SK-N-SH treated with all-trans-retinoic acid at 6 μM for 48 hours (cell line): ENCODE data around the gene UBE2I.

Experiments
- ATAC-seq: fragments of 200-7000 bp; cut with Tn5 transposase; 3 replicates; pipeline ENCODE4 v1.9.1; 2020; ENCODE audit warnings: mild to moderate bottlenecking, moderate library complexity
- ARNTL ChIP-seq: fragments of 450-650 bp; formaldehyde crosslinking; IDR thresholded peaks from 2 replicates; pipeline ENCODE4 v1.5.0; 2020; ENCODE audit warnings: low read depth, mild to moderate bottlenecking, moderate library complexity, borderline replicate concordance
- BACH2 ChIP-seq: fragments of 250-450 bp; sonication (Bioruptor Pico); IDR thresholded peaks from 2 replicates; pipeline ENCODE4 v1.9.0; 2021; ENCODE audit warnings: mild to moderate bottlenecking, borderline replicate concordance
- CREB5 ChIP-seq: fragments of 250-450 bp; sonication (Bioruptor Pico); IDR thresholded peaks from 2 replicates; pipeline ENCODE4 v1.5.1; 2020; ENCODE audit warnings: low read depth, mild to moderate bottlenecking, moderate library complexity
- CSDC2 ChIP-seq: fragments of 250-450 bp; sonication (Bioruptor Pico); IDR thresholded peaks from 2 replicates; pipeline ENCODE4 v1.5.0; 2020; ENCODE audit warnings: mild to moderate bottlenecking, moderate library complexity
- CSRNP3 ChIP-seq: fragments of 250-450 bp; sonication (Bioruptor Pico); IDR thresholded peaks from 2 replicates; pipeline ENCODE4 v1.5.1; 2021; ENCODE audit warnings: mild to moderate bottlenecking, moderate library complexity
- ESRRG ChIP-seq: fragments of 250-450 bp; sonication (Bioruptor Pico); IDR thresholded peaks from 2 replicates; pipeline ENCODE4 v1.6.1; 2021; ENCODE audit warnings: mild to moderate bottlenecking
- GLIS3 ChIP-seq: fragments of 250-450 bp; sonication (Bioruptor Pico); IDR thresholded peaks from 2 replicates; pipeline ENCODE4 v1.5.0; 2020; ENCODE audit warnings: mild to moderate bottlenecking, moderate library complexity
- OSR1 ChIP-seq: fragments of 250-450 bp; sonication (Bioruptor Pico); IDR thresholded peaks from 2 replicates; pipeline ENCODE4 v1.8.0; 2022; ENCODE audit warnings: moderate library complexity, mild to moderate bottlenecking, inconsistent platforms
- PATZ1 ChIP-seq: fragments of 250-450 bp; sonication (Bioruptor Pico); IDR thresholded peaks from 2 replicates; pipeline ENCODE4 v1.8.0; 2020; ENCODE audit warnings: mild to moderate bottlenecking, moderate library complexity, borderline replicate concordance
- POU6F1 ChIP-seq: fragments of 250-450 bp; sonication (Bioruptor Pico); IDR thresholded peaks from 2 replicates; pipeline ENCODE4 v1.8.0; 2021; ENCODE audit warnings: low read depth, mild to moderate bottlenecking, moderate library complexity, borderline replicate concordance
- PPARA ChIP-seq: fragments of 250-450 bp; sonication (Bioruptor Pico); IDR thresholded peaks from 2 replicates; pipeline ENCODE4 v1.5.0; 2020; ENCODE audit warnings: mild to moderate bottlenecking, borderline replicate concordance
- RARB ChIP-seq: fragments of 250-450 bp; sonication (Bioruptor Pico); IDR thresholded peaks from 2 replicates; pipeline ENCODE4 v1.8.0; 2021; ENCODE audit warnings: mild to moderate bottlenecking, moderate library complexity
- TCF4 ChIP-seq: fragments of 250-450 bp; sonication (Bioruptor Pico); IDR thresholded peaks from 2 replicates; pipeline ENCODE4 v1.8.0; 2021; ENCODE audit warnings: mild to moderate bottlenecking, moderate library complexity, borderline replicate concordance
- TOX ChIP-seq: fragments of 250-450 bp; sonication (Bioruptor Pico); IDR thresholded peaks from 2 replicates; pipeline ENCODE4 v1.8.0; 2021; ENCODE audit warnings: mild to moderate bottlenecking, moderate library complexity, borderline replicate concordance
- TSHZ2 ChIP-seq: fragments of 250-450 bp; sonication (Bioruptor Pico); IDR thresholded peaks from 2 replicates; pipeline ENCODE4 v1.5.0; 2020; ENCODE audit warnings: mild to moderate bottlenecking, moderate library complexity
- ZC3H10 ChIP-seq: fragments of 250-450 bp; sonication (Bioruptor Pico); IDR thresholded peaks from 2 replicates; pipeline ENCODE4 v1.5.1; 2021; ENCODE audit warnings: mild to moderate bottlenecking, moderate library complexity
- ZFP30 ChIP-seq: fragments of 450-650 bp; formaldehyde crosslinking; IDR thresholded peaks from 2 replicates; pipeline ENCODE4 v1.5.0; 2022; ENCODE audit warnings: mild to moderate bottlenecking, moderate library complexity
- ZNF565 ChIP-seq: fragments of 450-650 bp; formaldehyde crosslinking; conservative IDR thresholded peaks from 2 replicates; pipeline ENCODE4 v1.5.0; 2020; ENCODE audit warnings: low read depth, mild to moderate bottlenecking, moderate library complexity
- ZNF70 ChIP-seq: fragments of 450-650 bp; formaldehyde crosslinking; IDR thresholded peaks from 2 replicates; pipeline ENCODE4 v1.5.0; 2020; ENCODE audit warnings: mild to moderate bottlenecking, moderate library complexity
- ZNF8 ChIP-seq: fragments of 450-650 bp; formaldehyde crosslinking; IDR thresholded peaks from 2 replicates; pipeline ENCODE4 v1.5.0; 2020; ENCODE audit warnings: mild to moderate bottlenecking, moderate library complexity

UBE2I gene

GRCh38 chr16:1273816-1274215 is 35.6 kb upstream of the UBE2I start:
- no peak for ATAC-seq
- TF ChIP-seq ZNF70 (CRISPR knock-in tag) (no peak), ZNF565 (CRISPR knock-in tag) (no peak), RARB (CRISPR knock-in tag) (no peak), POU6F1 (no peak), ARNTL (no peak), OSR1 (CRISPR knock-in tag) (no peak), PPARA (CRISPR knock-in tag) (no peak), ZNF8 (CRISPR knock-in tag) (no peak), ZC3H10 (CRISPR knock-in tag) (no peak), CSRNP3 (CRISPR knock-in tag) (no peak), TOX (CRISPR knock-in tag) (no peak), ESRRG (CRISPR knock-in tag) (no peak), TCF4 (no peak), CSDC2 (no peak), PATZ1 (CRISPR knock-in tag) (no peak), TSHZ2 (no peak), CREB5 (CRISPR knock-in tag) (no peak), BACH2 (CRISPR knock-in tag) (no peak), ZFP30 (CRISPR knock-in tag) (no peak)

GRCh38 chr16:1274767-1275166 is 34.7 kb upstream of the UBE2I start:
- no peak for ATAC-seq
- no peak for TF ChIP-seq GLIS3 (CRISPR knock-in tag)
- TF ChIP-seq, all 23 proteins: peak for 0

GRCh38 chr16:1275791-1276579 is 33.5 kb upstream of the UBE2I start:
- ATAC-seq: no peak
- TF ChIP-seq ZNF565 (CRISPR knock-in tag): no peak
- no peak for TF ChIP-seq CSRNP3 (CRISPR knock-in tag)
- TF ChIP-seq TSHZ2: no peak
- TF ChIP-seq POU6F1: no peak
- TF ChIP-seq, all 23 proteins: peak for 0
